Measurements from ENCODE around the gene RDH5.

DNA sequence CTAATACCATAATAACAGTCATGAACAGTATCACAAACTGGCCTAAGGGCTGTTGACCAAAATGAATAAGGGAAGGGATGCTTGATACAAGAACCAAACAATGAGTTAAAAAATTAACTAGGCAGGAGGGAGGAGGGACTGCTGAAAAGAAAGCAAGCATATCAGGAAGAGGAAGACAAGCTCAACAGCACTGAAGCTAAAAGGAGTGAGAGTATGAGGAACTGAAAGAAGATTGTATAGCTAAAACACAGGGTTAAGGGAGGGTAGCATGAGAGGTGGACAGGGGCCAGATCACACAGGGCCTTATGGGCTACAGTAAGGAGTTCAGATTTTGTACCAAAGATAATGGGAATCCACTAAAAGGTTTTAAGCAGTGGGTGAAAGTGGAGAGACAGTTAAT is 46.6 kb upstream of the RDH5 start:
- TF ChIP-seq, protein P1, sequence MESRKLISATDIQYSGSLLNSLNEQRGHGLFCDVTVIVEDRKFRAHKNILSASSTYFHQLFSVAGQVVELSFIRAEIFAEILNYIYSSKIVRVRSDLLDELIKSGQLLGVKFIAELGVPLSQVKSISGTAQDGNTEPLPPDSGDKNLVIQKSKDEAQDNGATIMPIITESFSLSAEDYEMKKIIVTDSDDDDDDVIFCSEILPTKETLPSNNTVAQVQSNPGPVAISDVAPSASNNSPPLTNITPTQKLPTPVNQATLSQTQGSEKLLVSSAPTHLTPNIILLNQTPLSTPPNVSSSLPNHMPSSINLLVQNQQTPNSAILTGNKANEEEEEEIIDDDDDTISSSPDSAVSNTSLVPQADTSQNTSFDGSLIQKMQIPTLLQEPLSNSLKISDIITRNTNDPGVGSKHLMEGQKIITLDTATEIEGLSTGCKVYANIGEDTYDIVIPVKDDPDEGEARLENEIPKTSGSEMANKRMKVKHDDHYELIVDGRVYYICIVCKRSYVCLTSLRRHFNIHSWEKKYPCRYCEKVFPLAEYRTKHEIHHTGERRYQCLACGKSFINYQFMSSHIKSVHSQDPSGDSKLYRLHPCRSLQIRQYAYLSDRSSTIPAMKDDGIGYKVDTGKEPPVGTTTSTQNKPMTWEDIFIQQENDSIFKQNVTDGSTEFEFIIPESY (IDR thresholded peaks at IDR 0.05; ENCODE audit: extremely low read depth, insufficient replicate concordance, low read length): no peak
- TF ChIP-seq, protein P2, sequence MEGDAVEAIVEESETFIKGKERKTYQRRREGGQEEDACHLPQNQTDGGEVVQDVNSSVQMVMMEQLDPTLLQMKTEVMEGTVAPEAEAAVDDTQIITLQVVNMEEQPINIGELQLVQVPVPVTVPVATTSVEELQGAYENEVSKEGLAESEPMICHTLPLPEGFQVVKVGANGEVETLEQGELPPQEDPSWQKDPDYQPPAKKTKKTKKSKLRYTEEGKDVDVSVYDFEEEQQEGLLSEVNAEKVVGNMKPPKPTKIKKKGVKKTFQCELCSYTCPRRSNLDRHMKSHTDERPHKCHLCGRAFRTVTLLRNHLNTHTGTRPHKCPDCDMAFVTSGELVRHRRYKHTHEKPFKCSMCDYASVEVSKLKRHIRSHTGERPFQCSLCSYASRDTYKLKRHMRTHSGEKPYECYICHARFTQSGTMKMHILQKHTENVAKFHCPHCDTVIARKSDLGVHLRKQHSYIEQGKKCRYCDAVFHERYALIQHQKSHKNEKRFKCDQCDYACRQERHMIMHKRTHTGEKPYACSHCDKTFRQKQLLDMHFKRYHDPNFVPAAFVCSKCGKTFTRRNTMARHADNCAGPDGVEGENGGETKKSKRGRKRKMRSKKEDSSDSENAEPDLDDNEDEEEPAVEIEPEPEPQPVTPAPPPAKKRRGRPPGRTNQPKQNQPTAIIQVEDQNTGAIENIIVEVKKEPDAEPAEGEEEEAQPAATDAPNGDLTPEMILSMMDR (IDR thresholded peaks at IDR 0.05 in 2 of 3, conservative IDR thresholded peaks at IDR 0.05 in 1 of 3; ENCODE audit: borderline replicate concordance in 1 of 3, insufficient read depth in 1 of 3, low read depth in 2 of 3, low read length in 2 of 3): no peak
- TF ChIP-seq YY1 (IDR thresholded peaks at IDR 0.05; ENCODE audit: extremely low read depth, insufficient replicate concordance, low read depth, low read length): no peak
- no peak for TF ChIP-seq POLR2A (IDR thresholded peaks at IDR 0.05; ENCODE audit: borderline replicate concordance, extremely low read depth, insufficient read depth, insufficient read length)
- no peak for TF ChIP-seq EZH2phosphoT487 (IDR thresholded peaks at IDR 0.05; ENCODE audit: borderline replicate concordance)
- TF ChIP-seq POLR2AphosphoS5 (IDR thresholded peaks at IDR 0.05; ENCODE audit: low read depth, low read length): no peak
- TF ChIP-seq, protein P3, sequence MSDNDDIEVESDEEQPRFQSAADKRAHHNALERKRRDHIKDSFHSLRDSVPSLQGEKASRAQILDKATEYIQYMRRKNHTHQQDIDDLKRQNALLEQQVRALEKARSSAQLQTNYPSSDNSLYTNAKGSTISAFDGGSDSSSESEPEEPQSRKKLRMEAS (IDR thresholded peaks at IDR 0.05): no peak
- TF ChIP-seq EGR1 (IDR thresholded peaks at IDR 0.05; ENCODE audit: low read depth): no peak
- no peak for TF ChIP-seq RAD21 (IDR thresholded peaks at IDR 0.05; ENCODE audit: low read depth)
- TF ChIP-seq, protein P4, sequence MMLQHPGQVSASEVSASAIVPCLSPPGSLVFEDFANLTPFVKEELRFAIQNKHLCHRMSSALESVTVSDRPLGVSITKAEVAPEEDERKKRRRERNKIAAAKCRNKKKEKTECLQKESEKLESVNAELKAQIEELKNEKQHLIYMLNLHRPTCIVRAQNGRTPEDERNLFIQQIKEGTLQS (IDR thresholded peaks at IDR 0.05): no peak
- TF ChIP-seq SP1 (IDR thresholded peaks at IDR 0.05; ENCODE audit: low read depth): no peak
- TF ChIP-seq ZNF274 (IDR thresholded peaks at IDR 0.05; ENCODE audit: low read depth, low read length): no peak
